Calu3 (cell line): Measurements from ENCODE around the gene DDX4. TPM values are rescaled to one million over a fixed set of nuclear protein-coding genes. Genes with fewer than 3 reads are reported as not detected.

Experiments
- BruUV-seq: library from RNA; stranded (reverse); fragments of 400-500 nt; replicated peaks from 2 replicates; lab custom pipeline; 2021; lab: Mats Ljungman, UMichigan
- CTCF ChIA-PET: fragments of 300-600 bp; sonication (Branson Sonifier 250); formaldehyde crosslinking; loops from one replicate; lab custom pipeline; 2022; ENCODE audit warnings: antibody characterized with exemption; lab: Charles Lee
- DNase-seq: peaks from one replicate; pipeline ENCODE4 v3.0.0; 2022
- H3K27ac Mint-ChIP-seq: one replicate; pipeline ENCODE4 v1.8.0; 2022; ENCODE audit warnings: mixed read lengths; ENCODE audit not compliant: unreplicated experiment
- H3K27me3 Mint-ChIP-seq: one replicate; pipeline ENCODE4 v1.8.0; 2022; ENCODE audit warnings: mixed read lengths; ENCODE audit not compliant: unreplicated experiment
- H3K36me3 Mint-ChIP-seq: one replicate; pipeline ENCODE4 v1.8.0; 2022; ENCODE audit warnings: mild to moderate bottlenecking, moderate library complexity, mixed read lengths; ENCODE audit not compliant: insufficient read depth, unreplicated experiment
- H3K4me1 Mint-ChIP-seq: one replicate; pipeline ENCODE4 v1.8.0; 2022; ENCODE audit warnings: mild to moderate bottlenecking, low read depth, mixed read lengths; ENCODE audit not compliant: unreplicated experiment
- H3K4me3 Mint-ChIP-seq: one replicate; pipeline ENCODE4 v1.8.0; 2022; ENCODE audit warnings: mild to moderate bottlenecking, low read depth, moderate library complexity, mixed read lengths; ENCODE audit not compliant: unreplicated experiment
- H3K9me3 Mint-ChIP-seq: one replicate; pipeline ENCODE4 v1.8.0; 2022; ENCODE audit warnings: low read depth, mixed read lengths; ENCODE audit not compliant: unreplicated experiment
- CTCF ChIP-seq: fragments of 200-600 bp; IDR thresholded peaks from one replicate; pipeline ENCODE4 v1.8.0; 2022; ENCODE audit warnings: antibody characterized with exemption; ENCODE audit not compliant: unreplicated experiment
- intact Hi-C: fragments of 100-400 bp; cut with micrococcal nuclease; formaldehyde crosslinking; loops from one replicate; pipeline ENCODE4 v1.10.0; 2022; ENCODE audit not compliant: unreplicated experiment
- total RNA-seq: library from RNA; stranded (reverse); gene quantifications from 2 replicates; pipeline ENCODE4 v1.2.3, GENCODE V29; 2022

Gene DDX4
- total RNA-seq, 1 experiment from 2014 or later, result not detected

GRCh38 chr5:55853041-55853670, 115.3 kb downstream of the DDX4 start:
- Mint-ChIP-seq H3K4me1 (peaks cover 25% of the 10 kb centered on the region), H3K27me3 (no peaks in the 10 kb centered on the region), H3K4me3 (no peak overlapping the region), H3K36me3 (peaks cover 5% of the 10 kb centered on the region), H3K9me3 (no peaks in the 10 kb centered on the region), H3K27ac (no peak overlapping the region)
- no TSS peak for BruUV-seq
- DNase-seq, result no peak
- no peak for TF ChIP-seq CTCF
- CTCF ChIA-PET, result interaction anchor here (0.6 to 2.4 kb wide), 4 partner anchors 12 to 1230 kb away, joined by 3 to 11 read pairs (median 4); no protein-coding TSS in a partner anchor
- intact Hi-C loops, result no loop called here

GRCh38 chr5:55853818-55854217, 116.0 kb downstream of the DDX4 start:
- Mint-ChIP-seq H3K27me3 (no peaks in the 10 kb centered on the region), H3K4me3 (no peak overlapping the region), H3K36me3 (peaks cover 5% of the 10 kb centered on the region), H3K9me3 (no peaks in the 10 kb centered on the region), H3K4me1 (peaks cover 25% of the 10 kb centered on the region), H3K27ac (no peak overlapping the region)
- intact Hi-C loops, result no loop called here
- no peak for TF ChIP-seq CTCF
- no TSS peak for BruUV-seq
- no peak for DNase-seq
- CTCF ChIA-PET, result no interaction called here

GRCh38 chr5:55855509-55855908, 117.6 kb downstream of the DDX4 start:
- no TSS peak for BruUV-seq
- Mint-ChIP-seq H3K27me3 (no peaks in the 10 kb centered on the region), H3K36me3 (peaks cover 5% of the 10 kb centered on the region), H3K9me3 (no peaks in the 10 kb centered on the region), H3K4me3 (no peak overlapping the region), H3K27ac (no peak overlapping the region), H3K4me1 (peaks cover 25% of the 10 kb centered on the region)
- no peak for DNase-seq
- intact Hi-C loops, result no loop called here
- CTCF ChIA-PET, result no interaction called here
- no peak for TF ChIP-seq CTCF

- Mint-ChIP-seq H3K36me3 (no peaks in the 10 kb centered on the region), H3K27me3 (no peaks in the 10 kb centered on the region), H3K9me3 (peaks cover 1% of the 10 kb centered on the region), H3K27ac (no peak overlapping the region), H3K4me3 (no peak overlapping the region), H3K4me1 (peaks cover 16% of the 10 kb centered on the region)
- TF ChIP-seq CTCF, result no peak
- BruUV-seq, result no TSS peak
- DNase-seq, result no peak
- intact Hi-C loops, result no loop called here
- CTCF ChIA-PET, result no interaction called here
These were observed 118.8 kb downstream of the DDX4 start for GRCh38 chr5:55856516-55857246.
